ENCODE data around the gene RHOU. TPM values are rescaled to one million over a fixed set of nuclear protein-coding genes. Genes with fewer than 3 reads are reported as not detected.
"Not testable (repeated sequence)": the region's sequence is repeated elsewhere in the genome, so short reads cannot be mapped to it uniquely, and the experiment has no call there.

Gene RHOU
- total RNA-seq = 10 to 100 TPM; 17.2 to 50.1 (median 33.9) TPM

- ATAC-seq (ENCODE audit: low FRiP score) (peak; percentile 81), DNase-seq (ENCODE audit: low spot score) (peak; percentile 42)
- TF ChIP-seq, protein P1, sequence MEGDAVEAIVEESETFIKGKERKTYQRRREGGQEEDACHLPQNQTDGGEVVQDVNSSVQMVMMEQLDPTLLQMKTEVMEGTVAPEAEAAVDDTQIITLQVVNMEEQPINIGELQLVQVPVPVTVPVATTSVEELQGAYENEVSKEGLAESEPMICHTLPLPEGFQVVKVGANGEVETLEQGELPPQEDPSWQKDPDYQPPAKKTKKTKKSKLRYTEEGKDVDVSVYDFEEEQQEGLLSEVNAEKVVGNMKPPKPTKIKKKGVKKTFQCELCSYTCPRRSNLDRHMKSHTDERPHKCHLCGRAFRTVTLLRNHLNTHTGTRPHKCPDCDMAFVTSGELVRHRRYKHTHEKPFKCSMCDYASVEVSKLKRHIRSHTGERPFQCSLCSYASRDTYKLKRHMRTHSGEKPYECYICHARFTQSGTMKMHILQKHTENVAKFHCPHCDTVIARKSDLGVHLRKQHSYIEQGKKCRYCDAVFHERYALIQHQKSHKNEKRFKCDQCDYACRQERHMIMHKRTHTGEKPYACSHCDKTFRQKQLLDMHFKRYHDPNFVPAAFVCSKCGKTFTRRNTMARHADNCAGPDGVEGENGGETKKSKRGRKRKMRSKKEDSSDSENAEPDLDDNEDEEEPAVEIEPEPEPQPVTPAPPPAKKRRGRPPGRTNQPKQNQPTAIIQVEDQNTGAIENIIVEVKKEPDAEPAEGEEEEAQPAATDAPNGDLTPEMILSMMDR (IDR thresholded peaks at IDR 0.05) = peak in 2 of 3 donors; percentile 4 to 76
Observed at GRCh38 chr1:228734881-228735801, at the start of gene RHOU. Gene RHOU, plus strand, starts transcription at chr1:228735479. Its CDS starts 264 bp downstream, at chr1:228735743.

GRCh38 chr1:228687587-228687986 is 47.7 kb upstream of the RHOU start:
- TF ChIP-seq, protein P1 (IDR thresholded peaks at IDR 0.05) = no peak
- ATAC-seq (ENCODE audit: low FRiP score) = no peak
- DNase-seq (ENCODE audit: low spot score) = no peak

DNA sequence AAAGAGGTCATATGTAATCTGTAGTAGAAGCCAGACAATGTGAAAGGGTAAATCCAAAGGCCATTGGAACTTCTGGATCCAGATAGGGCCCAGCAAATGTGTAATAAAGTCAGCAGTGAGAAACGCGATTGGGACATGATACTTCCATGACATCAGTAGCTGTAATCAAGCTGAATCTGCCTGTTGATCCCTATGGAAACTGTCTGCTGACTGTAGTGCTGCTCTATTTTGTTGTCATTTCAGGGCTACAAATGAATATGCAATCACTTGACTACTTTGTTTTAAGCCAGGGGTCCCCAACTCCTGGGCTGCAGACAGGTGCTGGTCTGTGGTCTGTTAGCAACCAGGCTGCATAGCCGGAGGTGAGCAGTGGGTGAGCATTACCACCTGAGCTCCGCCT is 46.0 kb upstream of the RHOU start:
- DNase-seq (ENCODE audit: low spot score) (no peak), ATAC-seq (ENCODE audit: low FRiP score) (no peak)
- TF ChIP-seq, protein P1 (IDR thresholded peaks at IDR 0.05) = no peak

DNA sequence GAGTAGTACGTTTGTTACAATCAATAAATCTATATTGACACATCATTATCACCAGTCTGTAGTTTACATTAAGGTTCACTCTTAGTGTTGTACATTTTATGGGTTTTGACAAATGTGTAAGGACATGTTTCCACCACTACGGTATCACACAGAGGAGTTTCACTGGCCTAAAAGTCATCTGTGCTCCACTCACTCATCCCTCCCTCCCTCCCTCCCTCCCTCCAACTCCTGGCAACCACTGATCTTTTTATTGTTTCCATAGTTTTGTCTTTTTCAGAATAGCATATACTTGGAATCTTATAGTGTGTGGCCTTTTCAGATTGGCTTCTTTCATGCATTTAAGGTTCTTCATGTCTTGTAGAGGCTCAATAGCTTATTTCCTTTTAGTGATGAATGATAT is 44.1 kb upstream of the RHOU start:
- DNase-seq (ENCODE audit: low spot score) (no peak), ATAC-seq (ENCODE audit: low FRiP score) (no peak)
- TF ChIP-seq, protein P1 (IDR thresholded peaks at IDR 0.05) = no peak

DNA sequence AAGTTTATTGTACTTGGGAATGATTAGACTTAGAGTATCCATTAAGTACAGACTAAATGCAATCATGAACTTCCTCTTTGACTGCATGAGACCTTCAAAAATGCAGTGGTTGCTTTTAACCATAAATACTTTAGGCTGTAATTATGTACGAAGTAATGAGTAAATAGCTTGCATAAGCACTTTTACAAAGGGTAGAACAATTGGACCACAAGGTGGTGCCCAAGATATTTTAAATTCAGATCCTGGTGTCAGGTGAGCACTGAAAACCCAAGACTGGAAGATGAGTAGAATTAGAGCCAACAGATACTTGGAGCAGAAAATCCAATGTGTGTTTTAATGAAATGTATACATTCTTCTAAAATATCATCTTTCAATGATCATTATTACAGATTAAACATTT is 43.4 kb upstream of the RHOU start:
- no peak for DNase-seq (ENCODE audit: low spot score)
- ATAC-seq (ENCODE audit: low FRiP score) = no peak
- TF ChIP-seq, protein P1 (IDR thresholded peaks at IDR 0.05) = no peak

- DNase-seq (ENCODE audit: low spot score); ATAC-seq (ENCODE audit: low FRiP score): not testable (repeated sequence)
Observed at GRCh38 chr1:228694447-228694846, 40.8 kb upstream of the RHOU start.

DNA sequence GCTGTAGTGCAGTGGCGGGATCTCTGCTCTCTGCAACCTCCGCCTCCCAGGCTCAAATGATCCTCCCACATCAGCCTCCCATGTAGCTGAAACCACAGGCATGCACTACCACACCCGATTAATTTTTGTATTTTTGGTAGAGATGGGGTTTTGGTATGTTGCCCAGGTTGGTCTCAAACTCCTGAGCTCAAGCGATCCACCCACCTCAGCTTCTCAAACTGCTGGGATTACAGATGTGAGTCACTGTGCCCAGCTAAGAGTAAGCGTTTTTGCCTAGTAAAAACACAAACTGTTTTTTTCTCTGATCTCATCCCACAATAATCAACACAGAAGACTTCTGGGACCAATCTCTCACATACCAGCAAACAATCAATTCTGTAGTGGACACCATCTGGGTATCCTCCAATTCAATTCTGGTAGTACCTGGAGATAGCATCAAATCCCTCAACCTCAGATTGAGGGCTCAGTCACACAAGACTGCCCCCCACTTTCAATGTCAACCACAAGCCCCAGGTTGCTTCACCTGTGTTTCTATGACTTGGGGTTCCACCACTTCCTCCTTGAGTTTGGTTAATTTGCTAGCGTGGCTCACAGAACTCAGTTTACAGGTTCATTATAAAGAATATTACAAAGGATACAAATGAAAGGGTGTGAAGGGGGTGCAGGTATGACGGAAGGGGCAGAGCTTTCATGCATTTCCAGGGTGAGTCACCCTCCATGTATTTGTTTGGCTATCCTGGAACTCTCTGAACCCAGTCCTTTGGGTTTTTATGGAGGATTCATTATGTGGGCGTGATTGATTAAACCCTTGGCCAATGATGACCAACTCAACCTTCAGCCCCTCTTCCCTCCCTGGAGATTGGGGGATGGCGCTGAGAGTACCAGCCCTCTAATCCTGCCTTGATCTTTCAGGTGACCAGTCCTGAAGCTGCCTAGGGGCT is 40.0 kb upstream of the RHOU start:
- TF ChIP-seq, protein P1 (IDR thresholded peaks at IDR 0.05) = no peak
- ATAC-seq (ENCODE audit: low FRiP score) = no peak
- DNase-seq (ENCODE audit: low spot score) = no peak

All from omental fat pad (tissue), 4 donors.